RPMI7951 (cell line): Measurements from ENCODE around the gene MORN1. TPM values are rescaled to one million over a fixed set of nuclear protein-coding genes. Genes with fewer than 3 reads are reported as not detected.

Experiments
- DNase-seq: peaks from one replicate; pipeline ENCODE4 v3.0.0-alpha.2; 2012; ENCODE audit warnings: low read depth
- total RNA-seq: library from RNA; depleted of rRNA; stranded (reverse); fragments of >200 nt; shearing (Covaris generic); gene quantifications from 2 replicates; pipeline ENCODE4 v1.2.3, GENCODE V29; 2014

MORN1 gene
- total RNA-seq, 1 experiment from 2014 or later, result 8.3 TPM

GRCh38 chr1:2352341-2352896 is 38.9 kb downstream of the MORN1 start:
- DNase-seq, result no peak

- DNase-seq, result no peak
These were observed 39.6 kb downstream of the MORN1 start for GRCh38 chr1:2351723-2352122.

GRCh38 chr1:2350911-2351655 is 40.3 kb downstream of the MORN1 start:
- DNase-seq, result no peak

DNA sequence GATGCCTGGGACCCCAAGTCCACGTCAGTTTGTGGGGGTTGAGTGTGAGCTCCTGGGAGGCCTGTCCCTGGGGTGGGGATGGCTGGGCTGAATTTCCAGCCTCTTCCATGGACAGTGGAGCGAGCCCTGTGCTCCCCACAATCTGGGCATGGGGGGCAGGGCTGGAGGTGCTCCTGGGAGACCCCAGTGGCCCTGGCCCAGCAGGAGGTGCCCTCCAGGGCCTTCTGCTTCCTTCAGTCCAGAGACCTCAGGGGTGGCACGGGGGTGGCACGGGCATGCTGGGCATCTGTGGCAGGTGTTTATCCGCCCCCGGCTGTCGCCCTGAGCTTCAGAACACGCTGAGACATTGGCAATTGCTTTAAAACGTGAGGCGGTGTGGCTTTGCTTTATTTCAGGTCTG is 40.9 kb downstream of the MORN1 start:
- no peak for DNase-seq

GRCh38 chr1:2349806-2350205 is 41.5 kb downstream of the MORN1 start:
- DNase-seq, result no peak

- no peak for DNase-seq
These were observed 42.7 kb downstream of the MORN1 start for GRCh38 chr1:2348346-2349325.

DNA sequence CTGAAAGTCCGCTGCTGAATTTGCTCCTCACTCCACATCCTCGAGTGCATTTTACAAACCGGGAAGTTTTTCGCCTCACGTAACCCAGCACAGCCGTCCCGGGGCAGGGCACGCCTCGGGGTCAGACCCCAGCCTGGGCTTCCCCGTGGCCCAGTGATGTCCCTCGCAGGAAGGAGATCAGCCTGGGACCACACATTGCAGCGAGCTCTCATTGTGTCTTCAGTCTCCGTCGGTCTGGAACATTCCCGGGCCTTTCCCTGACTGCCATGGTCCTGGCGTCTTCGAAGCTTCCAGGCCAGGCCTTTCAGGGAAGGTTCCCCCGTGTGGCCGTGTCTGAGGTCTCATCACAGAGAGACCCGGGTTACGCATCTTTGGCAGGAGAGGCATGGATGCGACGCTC is 43.5 kb downstream of the MORN1 start:
- no peak for DNase-seq

DNA sequence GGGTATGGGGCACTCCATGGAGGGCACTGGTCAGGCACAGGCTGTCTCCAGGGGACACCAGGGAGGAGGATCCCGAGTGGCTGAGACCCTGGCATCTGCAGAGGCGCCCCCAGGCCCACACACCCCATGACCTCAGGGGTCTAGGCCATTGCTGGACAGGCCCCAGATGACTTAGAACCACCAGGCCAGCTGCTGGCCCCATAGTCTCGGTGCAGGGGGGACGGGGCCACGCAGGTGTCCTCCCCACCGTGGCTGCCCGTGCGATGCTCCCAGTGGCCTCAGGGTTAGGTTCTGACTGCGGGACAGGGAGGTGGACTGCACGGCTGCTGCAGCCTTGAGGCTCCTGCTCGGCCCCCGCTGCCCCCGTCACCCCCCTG is 44.0 kb downstream of the MORN1 start:
- DNase-seq, result no peak

- DNase-seq, result no peak
These were observed 44.5 kb downstream of the MORN1 start for GRCh38 chr1:2346691-2347408.

- peak; percentile 18 for DNase-seq
These were observed 45.9 kb downstream of the MORN1 start for GRCh38 chr1:2345297-2346075.

DNA sequence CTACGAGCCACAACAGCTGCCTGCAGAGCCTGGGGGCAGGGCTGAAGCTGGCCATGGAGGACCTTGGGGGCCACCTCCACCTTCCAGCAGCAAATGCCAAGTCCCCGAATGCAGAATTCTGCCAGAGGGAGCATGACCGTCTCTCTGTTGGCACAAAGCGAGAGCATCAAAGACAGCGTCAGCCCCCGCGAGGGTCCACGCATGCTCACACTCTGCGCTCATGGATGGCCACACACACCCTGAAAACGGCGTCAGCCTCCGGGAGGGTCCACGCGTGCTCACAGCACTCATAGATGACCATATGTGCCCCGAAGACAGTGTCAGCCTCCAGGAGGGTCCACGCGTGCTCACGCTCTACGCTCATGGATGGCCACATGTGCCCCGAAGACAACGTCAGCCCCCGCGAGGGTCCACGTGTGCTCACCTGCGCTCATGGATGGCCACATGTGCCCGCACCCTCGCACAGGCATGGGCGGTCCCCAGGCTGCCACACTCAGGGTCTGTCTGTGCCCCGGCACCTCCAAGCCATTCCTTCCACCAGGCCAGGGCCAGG is 46.5 kb downstream of the MORN1 start:
- DNase-seq, result no peak

DNA sequence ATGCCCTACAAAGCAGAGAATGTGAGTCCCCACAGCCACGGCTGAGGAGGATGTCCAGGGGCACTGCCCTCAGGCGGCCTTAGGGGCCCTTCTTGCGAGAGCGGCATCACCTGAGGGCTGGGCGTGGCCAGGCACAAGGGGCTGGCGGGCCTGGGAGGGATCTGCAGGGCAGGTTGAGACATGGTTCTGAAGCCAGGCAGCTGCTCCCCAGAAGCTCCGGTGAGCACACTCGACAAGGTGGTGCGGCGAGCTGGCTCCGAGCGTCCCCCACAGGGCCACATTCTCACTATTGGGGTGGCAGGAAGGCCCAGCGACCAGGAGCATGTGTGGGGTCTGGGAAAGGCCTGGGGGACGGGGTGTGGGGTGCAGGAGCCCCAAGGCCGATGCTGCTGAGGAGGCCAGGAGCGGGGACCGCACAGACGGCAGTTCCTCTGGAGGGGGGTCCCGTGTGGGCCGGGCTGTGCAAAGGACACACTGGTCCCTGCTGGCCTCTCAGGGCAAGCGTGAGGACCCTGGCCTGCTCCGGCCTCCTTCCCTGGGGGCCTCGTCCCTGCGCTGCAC is 47.2 kb downstream of the MORN1 start:
- no peak for DNase-seq

GRCh38 chr1:2343023-2343935 is 48.1 kb downstream of the MORN1 start:
- DNase-seq, result no peak

GRCh38 chr1:2342384-2343022 is 48.9 kb downstream of the MORN1 start:
- no peak for DNase-seq

- DNase-seq, result no peak
These were observed 49.5 kb downstream of the MORN1 start for GRCh38 chr1:2341706-2342383.

- DNase-seq, result no peak
These were observed 50.5 kb downstream of the MORN1 start for GRCh38 chr1:2340918-2341254.

GRCh38 chr1:2340086-2340917 is 51.1 kb downstream of the MORN1 start:
- no peak for DNase-seq
